ENCODE measurements around the gene FBN3.

Gene FBN3

DNA sequence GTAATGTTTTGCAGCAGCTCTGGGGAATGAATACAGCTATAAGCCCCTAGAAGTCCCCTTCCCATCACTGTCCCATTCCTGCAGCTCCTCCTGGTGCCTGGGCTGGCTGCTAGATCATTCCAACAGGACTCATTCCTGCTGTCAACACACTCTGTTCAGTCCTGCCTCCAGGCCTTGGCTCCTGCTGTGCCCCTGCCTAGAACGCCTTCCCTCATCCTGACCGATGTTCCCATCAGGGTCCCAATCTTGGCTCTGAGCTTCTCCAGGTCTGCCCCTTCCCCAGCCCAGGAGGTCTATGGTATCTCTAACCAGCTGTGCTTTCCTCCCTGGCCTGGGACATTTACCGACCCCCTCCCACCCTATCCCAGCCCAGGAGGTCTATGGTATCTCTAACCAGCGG is 48.1 kb downstream of the FBN3 start:
- Histone ChIP-seq H3K36me3 (ENCODE audit: insufficient read depth) (no peaks in the 10 kb centered on the region), H3K9ac (no peak overlapping the region), H3K27me3 (ENCODE audit: insufficient read depth, low read depth) (no peaks in the 10 kb centered on the region), H3K4me2 (no peak overlapping the region), H3K4me3 (IDR thresholded peaks at IDR 0.05; ENCODE audit: insufficient read depth, low read depth, low read length) (no peak overlapping the region), H3K79me2 (ENCODE audit: insufficient read depth, low read depth) (no peaks in the 10 kb centered on the region), H2AFZ (ENCODE audit: low read depth) (no peak overlapping the region), H3K4me1 (ENCODE audit: low read depth, poor library complexity, severe bottlenecking) (no peaks in the 10 kb centered on the region), H3K27ac (no peak overlapping the region), H4K20me1 (ENCODE audit: insufficient read depth) (no peaks in the 10 kb centered on the region)
- TF ChIP-seq, protein P1, sequence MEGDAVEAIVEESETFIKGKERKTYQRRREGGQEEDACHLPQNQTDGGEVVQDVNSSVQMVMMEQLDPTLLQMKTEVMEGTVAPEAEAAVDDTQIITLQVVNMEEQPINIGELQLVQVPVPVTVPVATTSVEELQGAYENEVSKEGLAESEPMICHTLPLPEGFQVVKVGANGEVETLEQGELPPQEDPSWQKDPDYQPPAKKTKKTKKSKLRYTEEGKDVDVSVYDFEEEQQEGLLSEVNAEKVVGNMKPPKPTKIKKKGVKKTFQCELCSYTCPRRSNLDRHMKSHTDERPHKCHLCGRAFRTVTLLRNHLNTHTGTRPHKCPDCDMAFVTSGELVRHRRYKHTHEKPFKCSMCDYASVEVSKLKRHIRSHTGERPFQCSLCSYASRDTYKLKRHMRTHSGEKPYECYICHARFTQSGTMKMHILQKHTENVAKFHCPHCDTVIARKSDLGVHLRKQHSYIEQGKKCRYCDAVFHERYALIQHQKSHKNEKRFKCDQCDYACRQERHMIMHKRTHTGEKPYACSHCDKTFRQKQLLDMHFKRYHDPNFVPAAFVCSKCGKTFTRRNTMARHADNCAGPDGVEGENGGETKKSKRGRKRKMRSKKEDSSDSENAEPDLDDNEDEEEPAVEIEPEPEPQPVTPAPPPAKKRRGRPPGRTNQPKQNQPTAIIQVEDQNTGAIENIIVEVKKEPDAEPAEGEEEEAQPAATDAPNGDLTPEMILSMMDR (conservative IDR thresholded peaks at IDR 0.05; ENCODE audit: low read depth, low read length) = no peak

GRCh38 chr19:8097681-8098567 is 51.5 kb downstream of the FBN3 start:
- Histone ChIP-seq H3K79me2 (ENCODE audit: insufficient read depth, low read depth) (no peaks in the 10 kb centered on the region), H2AFZ (ENCODE audit: low read depth) (no peak overlapping the region), H4K20me1 (ENCODE audit: insufficient read depth) (no peaks in the 10 kb centered on the region), H3K36me3 (ENCODE audit: insufficient read depth) (no peaks in the 10 kb centered on the region), H3K9ac (no peak overlapping the region), H3K27me3 (ENCODE audit: insufficient read depth, low read depth) (no peaks in the 10 kb centered on the region), H3K4me2 (no peak overlapping the region), H3K4me3 (IDR thresholded peaks at IDR 0.05; ENCODE audit: insufficient read depth, low read depth, low read length) (no peak overlapping the region), H3K27ac (no peak overlapping the region), H3K4me1 (ENCODE audit: low read depth, poor library complexity, severe bottlenecking) (no peaks in the 10 kb centered on the region)
- TF ChIP-seq, protein P1 (conservative IDR thresholded peaks at IDR 0.05; ENCODE audit: low read depth, low read length) = no peak

- Histone ChIP-seq H3K4me2 (no peak overlapping the region), H3K4me1 (ENCODE audit: low read depth, poor library complexity, severe bottlenecking) (no peaks in the 10 kb centered on the region), H3K9ac (no peak overlapping the region), H3K27me3 (ENCODE audit: insufficient read depth, low read depth) (no peaks in the 10 kb centered on the region), H3K36me3 (ENCODE audit: insufficient read depth) (no peaks in the 10 kb centered on the region), H4K20me1 (ENCODE audit: insufficient read depth) (no peaks in the 10 kb centered on the region), H3K79me2 (ENCODE audit: insufficient read depth, low read depth) (no peaks in the 10 kb centered on the region), H3K4me3 (IDR thresholded peaks at IDR 0.05; ENCODE audit: insufficient read depth, low read depth, low read length) (no peak overlapping the region), H3K27ac (no peak overlapping the region), H2AFZ (ENCODE audit: low read depth) (no peak overlapping the region)
- TF ChIP-seq, protein P1 (conservative IDR thresholded peaks at IDR 0.05; ENCODE audit: low read depth, low read length) = no peak
Measured at GRCh38 chr19:8097198-8097597, 52.2 kb downstream of the FBN3 start.

- Histone ChIP-seq H3K27ac (no peak overlapping the region), H3K27me3 (ENCODE audit: insufficient read depth, low read depth) (no peaks in the 10 kb centered on the region), H3K4me2 (no peak overlapping the region), H3K36me3 (ENCODE audit: insufficient read depth) (no peaks in the 10 kb centered on the region), H3K79me2 (ENCODE audit: insufficient read depth, low read depth) (no peaks in the 10 kb centered on the region), H3K4me3 (IDR thresholded peaks at IDR 0.05; ENCODE audit: insufficient read depth, low read depth, low read length) (no peak overlapping the region), H4K20me1 (ENCODE audit: insufficient read depth) (no peaks in the 10 kb centered on the region), H3K9ac (no peak overlapping the region), H3K4me1 (ENCODE audit: low read depth, poor library complexity, severe bottlenecking) (no peaks in the 10 kb centered on the region), H2AFZ (ENCODE audit: low read depth) (no peak overlapping the region)
- TF ChIP-seq, protein P1 (conservative IDR thresholded peaks at IDR 0.05; ENCODE audit: low read depth, low read length) = peak; percentile 48
Measured at GRCh38 chr19:8096071-8096470, 53.3 kb downstream of the FBN3 start.

Measured in KMS-11 (cell line).